ENCODE data around the gene PRDM15. TPM values are rescaled to one million over a fixed set of nuclear protein-coding genes. Genes with fewer than 3 reads are reported as not detected.
A peak's percentile ranks its signal among the peaks of the same experiment; 100 is the strongest.

PRDM15 gene, protein sequence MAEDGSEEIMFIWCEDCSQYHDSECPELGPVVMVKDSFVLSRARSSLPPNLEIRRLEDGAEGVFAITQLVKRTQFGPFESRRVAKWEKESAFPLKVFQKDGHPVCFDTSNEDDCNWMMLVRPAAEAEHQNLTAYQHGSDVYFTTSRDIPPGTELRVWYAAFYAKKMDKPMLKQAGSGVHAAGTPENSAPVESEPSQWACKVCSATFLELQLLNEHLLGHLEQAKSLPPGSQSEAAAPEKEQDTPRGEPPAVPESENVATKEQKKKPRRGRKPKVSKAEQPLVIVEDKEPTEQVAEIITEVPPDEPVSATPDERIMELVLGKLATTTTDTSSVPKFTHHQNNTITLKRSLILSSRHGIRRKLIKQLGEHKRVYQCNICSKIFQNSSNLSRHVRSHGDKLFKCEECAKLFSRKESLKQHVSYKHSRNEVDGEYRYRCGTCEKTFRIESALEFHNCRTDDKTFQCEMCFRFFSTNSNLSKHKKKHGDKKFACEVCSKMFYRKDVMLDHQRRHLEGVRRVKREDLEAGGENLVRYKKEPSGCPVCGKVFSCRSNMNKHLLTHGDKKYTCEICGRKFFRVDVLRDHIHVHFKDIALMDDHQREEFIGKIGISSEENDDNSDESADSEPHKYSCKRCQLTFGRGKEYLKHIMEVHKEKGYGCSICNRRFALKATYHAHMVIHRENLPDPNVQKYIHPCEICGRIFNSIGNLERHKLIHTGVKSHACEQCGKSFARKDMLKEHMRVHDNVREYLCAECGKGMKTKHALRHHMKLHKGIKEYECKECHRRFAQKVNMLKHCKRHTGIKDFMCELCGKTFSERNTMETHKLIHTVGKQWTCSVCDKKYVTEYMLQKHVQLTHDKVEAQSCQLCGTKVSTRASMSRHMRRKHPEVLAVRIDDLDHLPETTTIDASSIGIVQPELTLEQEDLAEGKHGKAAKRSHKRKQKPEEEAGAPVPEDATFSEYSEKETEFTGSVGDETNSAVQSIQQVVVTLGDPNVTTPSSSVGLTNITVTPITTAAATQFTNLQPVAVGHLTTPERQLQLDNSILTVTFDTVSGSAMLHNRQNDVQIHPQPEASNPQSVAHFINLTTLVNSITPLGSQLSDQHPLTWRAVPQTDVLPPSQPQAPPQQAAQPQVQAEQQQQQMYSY
- 8.0 TPM for total RNA-seq
- long read RNA-seq, partial matches to known transcripts, result 4 of 11 reads
- long read RNA-seq, other reads (novel, unspliced or antisense), result 6 of 11 reads

DNA sequence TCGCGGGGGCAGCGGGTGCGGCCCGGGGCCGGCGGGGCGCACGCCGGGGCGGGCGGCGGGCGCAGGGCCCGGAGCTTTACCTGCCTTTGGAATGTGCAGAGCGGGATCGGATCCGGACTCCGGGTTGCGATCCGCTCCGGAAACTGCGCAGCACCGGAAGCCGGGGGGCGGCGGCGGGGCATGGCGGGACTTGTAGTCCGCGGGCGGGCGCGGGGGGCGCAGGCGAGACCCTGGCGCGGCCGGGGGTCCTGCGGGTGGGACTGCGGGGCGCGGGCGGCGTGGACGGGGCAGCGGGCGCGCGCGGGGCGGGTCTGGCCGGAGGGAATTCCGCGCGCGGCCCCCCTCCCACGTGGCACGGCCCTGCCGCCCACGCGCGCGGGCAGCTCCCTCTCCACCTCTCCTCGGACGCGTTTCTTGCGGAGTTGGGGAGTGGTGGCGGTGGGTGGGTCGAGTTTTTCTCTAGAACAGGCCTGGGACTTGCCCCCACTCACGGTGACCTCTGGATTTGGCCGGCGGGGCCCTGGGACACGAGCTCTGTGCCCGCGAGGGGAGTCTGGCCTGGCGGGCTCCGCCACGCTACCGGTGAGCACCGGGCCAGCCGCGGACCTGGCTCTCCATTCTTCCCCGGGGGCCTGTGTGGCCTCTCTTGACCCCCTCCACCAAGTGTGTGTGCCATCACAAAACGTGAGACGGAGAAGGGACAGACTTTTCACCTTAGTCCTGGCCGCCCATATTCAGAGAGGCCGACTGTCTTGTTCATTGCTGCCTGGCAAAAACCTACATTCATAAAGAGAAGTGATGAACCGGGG, at the start of gene PRDM15:
Gene PRDM15 (minus strand): TSS at position 155 of the 809 bp plus-strand sequence. CDS start 18,981 bp downstream, outside the sequence.
- peak; percentile 93 for DNase-seq (ENCODE audit: low spot score)

DNA sequence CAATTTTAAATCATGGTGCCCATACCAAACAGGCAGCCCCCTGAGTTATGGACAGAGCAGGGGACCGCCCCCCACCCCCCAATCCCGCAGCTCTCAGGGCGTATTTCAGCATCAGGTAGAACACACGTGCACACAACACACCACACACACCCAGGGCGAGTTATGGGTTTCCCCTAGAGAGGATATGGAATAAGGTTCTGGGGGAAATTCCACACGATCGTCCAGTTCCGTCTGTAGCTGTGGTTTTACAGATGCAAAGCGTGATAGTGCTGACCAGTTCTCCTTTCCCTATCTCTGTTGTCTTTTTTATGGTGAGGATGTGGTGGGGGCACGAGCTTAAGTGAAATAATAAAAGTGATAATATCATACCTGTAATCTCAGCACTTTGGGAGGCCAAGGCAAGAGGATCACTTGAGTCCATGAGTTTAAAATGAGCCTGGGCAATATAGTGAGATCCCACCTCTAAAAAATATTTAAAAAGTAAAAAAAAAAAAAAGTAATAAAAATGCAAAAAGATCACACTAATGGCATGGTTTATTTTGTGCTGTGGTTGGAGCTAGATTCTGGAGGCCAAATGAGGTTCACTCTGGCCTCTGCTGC, 49.6 kb upstream of the PRDM15 start:
- peak; percentile 59 for DNase-seq (ENCODE audit: low spot score)

DNA sequence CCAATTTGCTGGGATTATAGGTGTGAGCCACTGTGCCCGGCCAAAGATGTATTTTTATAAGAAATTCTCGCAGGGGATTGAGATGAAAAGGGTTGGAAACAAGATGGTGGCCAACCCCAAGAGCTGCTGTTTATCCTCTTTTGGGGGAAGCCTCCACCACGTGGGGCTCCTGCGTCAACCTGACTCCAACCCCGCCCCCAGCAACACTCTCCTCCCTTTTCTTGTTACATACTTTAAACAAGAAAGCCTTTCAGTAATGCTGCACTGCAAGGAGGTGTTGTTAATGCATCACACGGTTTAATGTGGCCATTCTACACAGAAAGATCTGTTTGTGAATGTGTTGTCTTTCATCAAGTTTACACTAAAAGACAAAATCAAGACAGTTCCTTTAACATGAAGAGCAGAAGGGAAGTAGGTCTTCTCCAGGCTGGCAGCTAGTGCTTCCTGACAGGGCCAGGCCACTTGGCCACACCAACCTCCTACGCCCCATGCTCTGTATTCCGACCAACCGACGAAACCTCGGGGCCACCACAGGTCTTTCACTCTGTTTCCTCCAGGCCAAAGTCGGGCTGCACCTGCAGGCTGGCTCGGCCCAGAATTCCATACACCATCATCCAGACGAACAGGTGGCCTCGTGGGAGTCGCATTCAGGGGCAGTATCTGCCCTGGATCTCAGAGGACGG, 48.7 kb upstream of the PRDM15 start:
- DNase-seq (ENCODE audit: low spot score), result peak; percentile 85

DNA sequence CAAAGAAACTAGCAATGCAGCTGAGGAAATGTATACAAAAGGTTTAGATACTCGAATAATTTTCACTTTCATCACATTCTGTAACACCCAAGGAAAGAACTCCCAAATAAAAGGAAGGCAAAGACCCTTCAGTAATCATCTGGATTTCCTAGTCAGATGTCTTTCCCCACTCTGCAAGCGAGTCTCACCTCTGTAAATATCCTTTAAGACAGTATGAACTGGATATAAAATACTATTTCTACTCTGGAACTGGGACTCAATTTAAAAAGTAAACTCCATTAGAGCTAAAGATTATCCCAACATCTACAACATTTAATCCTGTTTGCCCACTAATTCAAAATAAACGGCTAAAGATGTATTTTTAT, 47.6 kb upstream of the PRDM15 start:
- no peak for DNase-seq (ENCODE audit: low spot score)

DNA sequence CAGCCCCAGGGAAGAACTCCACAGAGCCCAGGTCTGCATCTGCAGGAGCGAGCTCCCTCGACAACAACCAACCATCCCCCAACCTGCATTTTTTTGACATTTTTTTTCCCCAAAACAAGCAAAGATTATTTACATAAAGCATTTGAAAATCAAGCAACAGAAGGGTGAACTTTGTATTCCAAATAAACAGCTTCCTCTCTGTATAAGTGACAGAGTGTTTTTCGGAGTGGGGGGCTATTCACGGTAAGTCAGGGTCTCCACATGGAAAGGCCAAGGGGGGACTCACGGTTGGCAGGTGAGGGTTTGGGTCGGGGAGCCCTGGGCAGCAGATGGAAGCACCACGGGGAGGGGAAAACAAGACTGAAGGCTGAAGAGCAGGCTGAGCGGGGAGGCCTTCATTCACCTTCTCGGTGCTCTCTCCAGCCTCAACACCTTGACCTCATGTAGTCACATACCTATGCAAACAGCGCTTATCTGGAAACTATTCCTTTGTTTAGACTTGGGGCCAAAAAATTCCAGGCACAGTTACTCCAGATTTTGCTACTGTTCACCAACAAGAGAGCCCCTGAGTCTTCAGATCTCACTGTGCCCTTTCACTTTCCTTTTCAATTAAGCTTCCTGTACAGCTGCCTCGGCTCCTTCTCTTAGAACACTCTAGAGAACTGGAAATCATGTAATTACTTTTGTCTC, 47.1 kb upstream of the PRDM15 start:
- DNase-seq (ENCODE audit: low spot score), result peak; percentile 14

DNA sequence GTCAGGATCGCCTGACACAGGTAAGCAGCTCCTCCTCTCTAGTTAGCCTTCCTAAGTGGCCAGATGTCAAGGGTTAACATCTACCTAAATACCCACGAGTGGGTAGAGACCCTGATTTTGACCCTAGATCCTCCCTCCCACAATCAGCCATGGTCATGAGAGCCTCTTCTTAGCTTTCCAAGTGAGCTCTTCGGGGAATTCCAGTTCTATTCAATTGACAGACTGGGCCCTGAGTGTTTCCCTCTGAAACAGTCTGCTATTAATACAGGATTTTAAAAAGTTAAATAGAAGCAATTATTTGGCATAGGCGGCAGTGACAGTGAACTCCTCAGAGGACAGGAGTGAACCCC, 46.6 kb upstream of the PRDM15 start:
- DNase-seq (ENCODE audit: low spot score), result no peak

DNA sequence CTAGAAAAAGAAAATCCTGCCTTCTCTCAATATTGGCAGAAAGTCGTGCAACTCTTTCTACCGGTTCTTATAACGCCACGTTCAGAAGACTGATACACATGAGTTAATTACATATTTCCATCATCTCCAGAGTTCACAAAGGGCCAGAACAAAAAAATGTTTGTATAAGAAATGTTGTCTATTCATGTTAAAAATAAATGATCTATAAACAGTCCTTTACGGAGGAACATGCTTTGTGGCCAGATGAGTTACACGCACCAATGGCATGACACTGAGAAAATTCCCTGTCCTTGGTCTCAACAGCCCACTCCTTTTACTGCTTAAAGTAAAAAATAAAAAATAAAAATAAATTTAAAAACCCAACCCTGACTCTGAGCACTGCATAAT, 45.2 kb upstream of the PRDM15 start:
- no peak for DNase-seq (ENCODE audit: low spot score)

DNA sequence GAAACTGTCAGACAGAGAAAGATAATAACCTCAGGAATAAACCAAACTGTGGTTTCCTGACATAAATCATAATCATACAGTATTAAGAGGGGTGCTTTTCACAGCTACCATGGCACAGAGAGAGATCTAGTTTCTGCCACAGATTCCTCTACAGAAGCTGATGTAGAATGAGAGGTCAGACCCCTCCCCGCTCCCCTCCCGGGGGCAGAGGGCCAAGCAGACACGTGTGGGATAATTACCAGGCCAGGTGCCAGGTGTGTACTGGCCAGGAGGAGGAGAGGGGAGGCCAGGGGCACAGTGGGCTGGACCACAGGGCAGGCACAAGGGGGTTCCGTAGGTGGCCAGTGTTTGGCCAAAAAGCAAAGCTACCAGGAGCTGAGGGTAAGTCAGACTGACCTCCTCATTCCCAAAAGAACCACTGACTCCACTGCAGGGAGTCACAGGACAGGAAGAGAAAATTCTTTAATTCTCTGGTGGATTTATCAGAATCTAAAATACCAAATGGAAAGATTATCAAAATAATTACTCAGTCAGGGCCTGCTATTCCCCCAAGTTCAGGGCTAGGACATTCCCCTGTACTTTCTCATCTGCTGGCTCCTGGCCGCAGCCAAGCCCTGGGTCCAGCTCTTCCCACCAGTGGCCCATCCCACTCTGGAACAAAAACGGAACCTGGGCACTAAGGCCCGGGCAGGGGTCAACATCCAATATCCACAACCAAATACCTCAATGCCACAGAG, 44.7 kb upstream of the PRDM15 start:
- peak; percentile 83 for DNase-seq (ENCODE audit: low spot score)

DNA sequence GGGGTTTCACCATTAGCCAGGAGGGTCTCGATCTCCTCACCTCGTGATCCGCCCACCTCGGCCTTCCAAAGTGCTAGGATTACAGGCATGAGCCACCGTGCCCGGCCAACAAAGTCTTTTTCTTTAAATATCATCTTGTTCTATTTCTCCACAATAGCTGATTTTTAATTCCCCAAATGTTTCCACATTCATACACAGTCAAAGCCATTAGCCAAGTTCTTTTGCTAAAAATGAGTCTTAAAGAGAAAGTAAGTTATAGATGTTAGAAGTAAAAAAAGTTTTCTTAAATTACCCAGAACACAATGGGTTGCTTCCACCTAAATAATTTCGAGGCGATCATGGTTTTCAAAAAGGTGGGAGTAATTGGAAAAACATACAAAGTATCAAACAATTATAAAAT, 44.0 kb upstream of the PRDM15 start:
- DNase-seq (ENCODE audit: low spot score), result no peak

DNA sequence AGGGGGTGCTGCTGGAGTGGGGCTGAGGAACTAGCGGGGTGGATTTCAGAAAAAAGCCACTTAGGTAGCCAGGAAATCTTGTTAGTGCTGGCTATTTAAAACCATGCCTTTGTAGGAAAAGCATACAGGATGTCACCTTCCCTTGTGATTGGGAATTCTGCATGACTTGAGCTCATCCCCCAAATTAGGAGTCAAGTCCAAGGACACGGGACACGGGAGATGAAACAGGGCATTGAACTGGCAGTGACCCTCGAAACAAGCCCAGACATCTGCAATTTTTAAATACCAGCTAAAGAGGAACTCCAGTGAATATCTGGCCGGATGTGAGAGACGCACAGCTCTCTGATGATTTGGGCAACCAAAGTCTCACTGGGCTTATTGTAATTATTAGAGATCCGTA, 41.9 kb upstream of the PRDM15 start:
- no peak for DNase-seq (ENCODE audit: low spot score)

DNA sequence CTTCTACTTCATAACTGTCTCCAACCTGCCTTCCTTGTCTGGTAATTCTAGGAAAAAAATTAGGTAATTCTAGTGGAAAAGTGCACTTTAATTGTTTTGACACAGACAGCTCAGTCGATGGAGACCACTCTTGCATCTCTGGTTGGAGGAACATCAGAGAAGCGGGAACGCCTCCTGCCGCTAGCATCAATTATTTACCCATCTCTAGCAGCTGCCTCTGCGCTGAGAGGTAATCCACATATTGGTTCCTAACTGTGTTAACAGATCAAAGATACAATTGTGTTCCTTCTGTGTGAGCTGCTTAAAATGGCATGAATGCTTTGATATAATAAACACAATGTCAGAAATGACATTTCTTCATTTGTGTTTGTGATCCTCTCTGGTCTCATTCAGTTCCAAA, 41.3 kb upstream of the PRDM15 start:
- peak; percentile 43 for DNase-seq (ENCODE audit: low spot score)

DNA sequence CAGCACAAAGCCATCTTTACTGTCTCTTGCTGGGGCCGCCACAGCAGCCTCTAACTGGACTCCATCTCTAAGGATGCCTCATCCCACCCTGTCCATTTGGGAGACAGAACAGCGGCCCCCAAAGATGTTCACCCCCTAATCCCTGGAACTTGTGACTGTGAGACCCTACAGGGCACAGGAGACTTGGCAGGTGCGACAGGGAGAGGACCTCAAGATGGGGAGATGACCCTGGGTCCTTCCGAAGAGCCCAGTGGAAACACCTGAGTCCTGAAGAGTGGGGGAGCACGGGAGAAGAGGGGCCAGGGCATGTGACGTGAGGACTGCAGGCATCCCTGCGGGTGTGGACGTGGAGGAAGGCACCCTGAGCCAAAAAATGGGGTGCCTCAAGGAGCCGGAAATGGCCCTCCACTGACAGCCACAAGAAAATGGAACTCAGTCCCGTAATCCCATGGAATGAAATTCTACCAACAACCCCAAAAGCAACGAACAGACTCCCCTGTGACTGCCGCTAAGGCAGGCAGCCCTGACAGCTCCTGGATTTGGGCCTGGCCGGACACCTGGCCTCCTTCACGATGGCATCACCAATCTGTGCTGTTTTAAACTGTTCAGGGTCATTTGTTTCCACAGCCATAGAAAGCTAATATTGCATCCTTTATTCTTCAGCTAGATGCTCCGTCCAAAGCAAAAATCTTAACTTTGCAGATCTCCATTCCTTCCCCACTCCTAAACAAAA, 40.7 kb upstream of the PRDM15 start:
- peak; percentile 33 for DNase-seq (ENCODE audit: low spot score)

DNA sequence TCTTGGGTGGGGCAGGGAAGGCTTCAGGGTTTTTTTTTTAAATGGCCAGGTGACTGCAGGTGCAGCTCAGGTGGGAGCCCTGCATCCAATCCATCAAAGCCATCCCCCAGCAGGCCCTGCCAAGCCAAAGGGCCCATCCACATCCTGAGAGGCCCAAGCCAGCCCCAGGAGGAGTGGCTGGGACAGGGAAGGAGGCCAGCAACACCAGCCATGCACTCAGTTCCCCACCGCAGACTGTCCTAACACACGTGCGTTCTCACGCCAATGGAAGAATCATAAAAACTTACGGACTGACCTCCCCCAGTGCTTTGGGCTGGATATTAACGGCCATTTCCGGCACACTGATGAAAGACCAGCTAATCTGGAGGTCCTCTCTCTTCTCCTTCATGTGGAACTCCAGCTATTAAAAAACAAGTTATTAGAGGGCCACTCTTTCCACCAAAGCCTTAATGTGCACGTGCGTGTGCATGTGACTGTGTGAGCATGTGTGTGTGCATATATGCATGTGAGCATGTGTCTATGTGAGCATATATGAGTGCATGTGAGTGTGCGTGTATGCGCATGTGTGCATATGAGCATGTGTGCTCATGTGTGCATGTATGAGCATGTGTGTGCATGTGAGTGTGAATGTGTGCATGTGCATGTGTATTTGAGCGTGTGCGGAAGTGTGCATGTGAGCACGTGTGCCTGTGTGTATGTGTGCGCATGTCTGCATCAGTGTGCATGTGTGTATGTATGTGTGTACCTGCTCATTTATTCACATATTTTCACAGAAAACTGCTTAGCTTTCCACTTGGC, 39.6 kb upstream of the PRDM15 start:
- peak; percentile 85 for DNase-seq (ENCODE audit: low spot score)

DNA sequence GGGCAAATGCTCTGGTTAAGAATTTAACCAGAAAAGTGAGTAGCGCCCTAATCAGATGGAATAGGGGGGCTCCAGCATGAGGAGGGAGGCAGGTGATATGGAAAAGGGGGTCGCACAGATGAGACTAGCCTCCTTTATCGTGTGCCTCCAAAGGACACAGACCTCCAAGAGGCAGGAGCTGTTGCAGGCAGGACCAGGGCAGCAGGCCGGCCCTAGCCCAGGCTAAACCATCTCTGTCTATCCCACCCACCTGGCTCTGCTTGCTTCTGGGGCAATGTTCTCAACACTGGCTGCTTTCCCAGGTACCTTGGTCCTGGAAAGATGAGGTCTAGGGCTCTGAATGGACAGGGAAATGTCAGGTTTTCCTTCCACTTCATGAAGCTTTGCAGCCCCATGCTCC, 38.4 kb upstream of the PRDM15 start:
- peak; percentile 77 for DNase-seq (ENCODE audit: low spot score)

DNA sequence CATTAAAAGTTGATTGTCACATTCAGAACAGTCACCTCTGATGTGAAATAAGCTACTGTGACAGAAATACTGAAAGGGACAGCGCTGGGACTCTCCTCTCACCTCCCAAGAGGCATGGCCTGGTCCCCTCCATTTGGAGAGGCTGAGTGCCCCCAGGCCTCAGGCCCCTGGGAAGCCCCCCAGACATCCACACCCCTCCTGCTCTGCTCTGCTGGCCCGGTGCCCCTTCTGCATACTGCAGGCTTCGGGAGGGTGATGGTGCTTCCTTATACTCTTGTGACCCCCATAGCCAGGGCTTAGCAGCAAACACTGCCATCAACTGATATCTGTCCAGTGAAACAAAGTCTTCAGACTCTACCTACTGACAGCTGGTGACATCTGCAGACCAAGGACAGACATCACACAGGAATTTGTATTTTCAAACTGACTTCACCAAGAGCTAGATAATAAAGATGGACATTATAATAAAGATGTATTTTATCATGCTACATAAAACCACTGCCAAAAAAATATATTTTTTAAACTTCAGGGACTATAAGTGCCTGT, 37.8 kb upstream of the PRDM15 start:
- DNase-seq (ENCODE audit: low spot score), result peak; percentile 81

DNA sequence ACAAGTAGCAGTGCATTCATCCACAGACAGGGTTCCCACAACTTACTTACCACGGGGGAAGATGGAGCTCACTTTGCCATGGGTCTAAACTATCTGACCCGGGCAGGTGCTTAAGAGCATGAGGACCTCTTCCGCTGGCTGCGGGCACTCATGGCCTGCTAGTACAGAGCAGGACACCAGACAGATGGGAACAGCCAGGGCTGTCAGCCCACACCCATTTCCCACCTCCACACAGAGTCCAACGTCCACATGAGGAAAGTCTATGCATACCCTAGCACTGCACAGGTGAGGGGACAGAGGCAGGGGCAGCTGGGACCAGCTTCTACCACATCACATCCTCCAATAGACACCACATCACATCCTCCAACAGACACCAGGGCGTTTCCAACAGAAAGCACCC, 35.8 kb upstream of the PRDM15 start:
- no peak for DNase-seq (ENCODE audit: low spot score)

DNA sequence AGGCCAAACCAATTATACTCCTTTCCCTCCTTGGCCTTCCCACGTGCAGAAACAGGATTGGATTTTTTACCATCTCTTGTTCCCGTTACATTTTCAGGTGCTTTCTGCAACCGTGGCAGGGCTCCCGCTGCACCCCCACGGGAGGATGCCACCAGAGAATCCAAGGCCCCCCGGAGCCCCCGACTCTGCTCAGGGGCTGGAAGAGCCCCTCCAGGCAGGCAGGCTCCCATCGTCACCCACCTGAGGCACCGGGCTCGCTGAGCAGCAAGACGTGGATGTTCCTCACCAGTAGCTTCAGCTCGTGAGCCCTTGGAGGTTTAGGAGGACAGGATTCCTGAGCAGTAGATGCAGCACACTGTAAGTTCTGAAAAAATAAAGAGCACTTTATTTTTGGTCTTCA, 35.2 kb upstream of the PRDM15 start:
- no peak for DNase-seq (ENCODE audit: low spot score)
